IPS DF 6.9 (cell line): ENCODE measurements around the gene RRAD.

Experiments
- DNase-seq: peaks from one replicate; pipeline ENCODE4 v3.0.0-alpha.2; 2013; ENCODE audit warnings: low read depth, low spot score
- H3K27ac ChIP-seq: one replicate; pipeline ENCODE4 v1.5.1; 2013; ENCODE audit warnings: low read length, control low read depth
- H3K27me3 ChIP-seq: 2 replicates; pipeline ENCODE4 v1.6.1; 2013; ENCODE audit warnings: mild to moderate bottlenecking, low read length; ENCODE audit not compliant: control insufficient read depth, insufficient read depth
- H3K36me3 ChIP-seq: 2 replicates; pipeline ENCODE4 v1.6.1; 2013; ENCODE audit warnings: low read length; ENCODE audit not compliant: control insufficient read depth, insufficient read depth
- H3K4me1 ChIP-seq: 2 replicates; pipeline ENCODE4 v1.6.1; 2013; ENCODE audit warnings: low read length; ENCODE audit not compliant: control insufficient read depth, insufficient read depth
- H3K4me3 ChIP-seq: 2 replicates; pipeline ENCODE4 v1.5.1; 2013; ENCODE audit warnings: mild to moderate bottlenecking, low read length
- H3K9me3 ChIP-seq: 2 replicates; pipeline ENCODE4 v1.6.1; 2013; ENCODE audit warnings: low read length, inconsistent platforms; ENCODE audit not compliant: control insufficient read depth, insufficient read depth
- WGBS: extraction: QIAGEN DNeasy Blood & Tissue Kit; methylation state at CpG from one replicate; pipeline ENCODE4 v1.1.7; 2013; ENCODE audit warnings: mixed read lengths, missing lambda C conversion rate; ENCODE audit not compliant: insufficient read length, insufficient coverage; 5-methylcytosine and 5-hydroxymethylcytosine counted together

Gene RRAD

DNA sequence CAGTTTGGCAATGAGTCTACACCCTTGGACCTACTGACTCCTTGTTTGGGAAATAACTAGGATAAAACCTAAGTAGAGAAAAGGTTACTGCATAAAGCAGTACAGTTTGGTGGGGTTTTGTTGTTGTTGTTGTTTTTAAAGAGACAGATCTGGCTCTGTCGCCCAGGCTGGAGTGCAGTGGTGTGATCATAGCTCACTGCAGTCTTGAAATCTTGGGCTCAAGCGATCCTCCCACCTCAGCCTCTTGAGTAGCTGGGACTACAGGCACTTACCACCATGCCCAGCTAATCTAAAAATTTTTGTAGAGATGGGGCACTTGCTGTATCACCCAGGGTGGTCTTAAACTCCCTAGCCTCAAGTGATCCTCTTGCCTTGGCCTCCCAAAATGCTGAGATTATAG lies 43.8 kb downstream of the RRAD start:
- DNase-seq, result no peak
- Histone ChIP-seq H3K4me3 (no peak overlapping the region; the same call in 1 of the 2 replicates), H3K27ac (no peak overlapping the region), H3K4me1 (no peaks in the 10 kb centered on the region), H3K27me3 (no peaks in the 10 kb centered on the region), H3K9me3 (no peaks in the 10 kb centered on the region), H3K36me3 (peaks cover 15% of the 10 kb centered on the region)
- no CpG with 5 or more reads among the region's 2 CpGs for WGBS

DNA sequence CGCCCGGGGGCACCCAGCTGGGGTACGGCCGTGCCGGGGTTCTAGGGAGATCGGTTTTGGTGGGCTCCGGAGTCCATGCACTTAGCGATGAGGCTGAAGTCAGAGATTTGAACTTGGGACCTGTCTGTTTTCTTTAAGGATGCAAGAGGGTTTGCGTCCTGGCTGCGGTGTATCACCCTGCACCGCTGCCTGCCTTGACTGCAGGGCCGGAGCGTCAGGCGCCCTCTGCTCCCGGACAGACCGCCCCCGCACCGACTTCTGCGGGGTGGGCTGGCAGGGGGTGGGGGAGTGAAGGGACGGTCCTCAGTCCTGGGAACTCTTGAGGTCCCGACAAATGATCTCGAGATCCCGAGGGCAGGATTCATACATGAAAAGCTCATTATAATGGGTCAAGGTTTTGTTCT lies 44.3 kb downstream of the RRAD start:
- WGBS, result no CpG with 5 or more reads among the region's 23 CpGs
- DNase-seq, result no peak
- no peak overlapping the region for H3K27ac ChIP-seq
- no peaks in the 10 kb centered on the region for H3K9me3 ChIP-seq
- peaks cover 15% of the 10 kb centered on the region for H3K36me3 ChIP-seq
- H3K4me3 ChIP-seq, result peak overlapping the region; percentile 80
- H3K27me3 ChIP-seq, result no peaks in the 10 kb centered on the region
- H3K4me1 ChIP-seq, result no peaks in the 10 kb centered on the region

DNA sequence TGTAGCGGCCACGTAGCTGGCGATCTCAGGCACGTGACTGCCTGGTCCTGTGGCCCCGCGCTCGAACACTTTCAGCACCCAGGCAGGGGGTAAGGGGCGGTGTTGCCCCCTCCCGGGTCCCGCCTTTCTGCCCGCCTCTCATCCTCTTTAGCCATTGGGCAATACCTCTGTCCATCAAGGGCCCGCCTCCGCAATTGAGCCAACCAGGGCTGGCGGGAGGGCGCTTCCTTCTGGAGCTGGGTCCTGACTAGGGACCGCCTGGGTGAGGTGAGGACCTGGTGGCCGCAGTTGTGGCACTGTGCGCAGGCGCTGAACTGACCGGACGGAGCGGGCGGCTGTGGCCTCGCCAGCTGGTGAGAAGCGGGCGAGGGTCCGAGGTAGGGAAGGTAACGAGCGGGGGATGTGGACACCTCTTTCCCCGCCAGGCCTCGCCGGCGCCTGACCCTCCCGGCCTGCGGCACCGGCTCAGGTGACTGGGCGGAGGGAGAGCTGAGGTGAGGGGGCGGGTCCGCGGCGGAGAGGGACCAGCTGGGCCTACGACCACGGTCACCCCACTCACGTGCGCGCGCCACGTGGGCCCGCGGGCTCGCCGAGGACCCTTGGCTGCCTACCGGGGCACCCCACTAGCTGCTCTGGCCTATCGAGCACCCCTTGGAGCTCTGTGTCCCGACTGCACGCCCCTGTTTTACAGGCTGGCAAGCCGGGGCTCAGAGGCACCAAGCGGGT lies 44.9 kb downstream of the RRAD start, which contains the start of gene PDP2:
PDP2 (plus strand) TSS at position 228 of the 726 bp plus-strand sequence. CDS start 3,770 bp downstream, outside the sequence.
- no peaks in the 10 kb centered on the region for H3K4me1 ChIP-seq
- no peaks in the 10 kb centered on the region for H3K9me3 ChIP-seq
- H3K27me3 ChIP-seq, result no peaks in the 10 kb centered on the region
- no peak within 1 kb of the TSS for H3K27ac ChIP-seq
- H3K36me3 ChIP-seq, result peaks cover 12% of the 10 kb centered on the region
- H3K4me3 ChIP-seq, result peak within 1 kb of the TSS; percentile 80
- DNase-seq, result peak; percentile 94
- no CpG with 5 or more reads among the region's 58 CpGs for WGBS

DNA sequence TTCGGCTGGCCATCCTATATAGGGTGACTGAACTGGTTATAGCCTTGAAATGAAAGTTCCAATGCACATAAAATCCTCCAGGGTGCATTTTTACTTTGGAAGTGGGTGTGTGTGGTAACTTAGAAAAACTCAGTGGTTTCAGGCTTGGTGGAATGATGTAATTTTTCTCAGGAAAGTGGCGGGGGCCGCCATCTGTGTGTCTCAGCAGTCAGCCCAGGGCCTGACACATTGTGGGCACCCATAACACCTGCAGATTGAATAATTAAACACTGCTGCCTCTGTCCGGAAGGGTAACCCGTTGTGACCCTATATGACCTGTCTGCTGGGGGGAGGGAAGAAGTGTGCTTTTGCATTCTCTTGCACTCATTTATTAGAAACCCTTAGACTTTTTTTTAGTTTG lies 47.3 kb downstream of the RRAD start:
- Histone ChIP-seq H3K4me3 (no peak overlapping the region), H3K4me1 (no peaks in the 10 kb centered on the region), H3K9me3 (no peaks in the 10 kb centered on the region), H3K36me3 (no peaks in the 10 kb centered on the region), H3K27me3 (no peaks in the 10 kb centered on the region), H3K27ac (no peak overlapping the region)
- DNase-seq, result no peak
- WGBS, result no CpG with 5 or more reads among the region's 5 CpGs

DNA sequence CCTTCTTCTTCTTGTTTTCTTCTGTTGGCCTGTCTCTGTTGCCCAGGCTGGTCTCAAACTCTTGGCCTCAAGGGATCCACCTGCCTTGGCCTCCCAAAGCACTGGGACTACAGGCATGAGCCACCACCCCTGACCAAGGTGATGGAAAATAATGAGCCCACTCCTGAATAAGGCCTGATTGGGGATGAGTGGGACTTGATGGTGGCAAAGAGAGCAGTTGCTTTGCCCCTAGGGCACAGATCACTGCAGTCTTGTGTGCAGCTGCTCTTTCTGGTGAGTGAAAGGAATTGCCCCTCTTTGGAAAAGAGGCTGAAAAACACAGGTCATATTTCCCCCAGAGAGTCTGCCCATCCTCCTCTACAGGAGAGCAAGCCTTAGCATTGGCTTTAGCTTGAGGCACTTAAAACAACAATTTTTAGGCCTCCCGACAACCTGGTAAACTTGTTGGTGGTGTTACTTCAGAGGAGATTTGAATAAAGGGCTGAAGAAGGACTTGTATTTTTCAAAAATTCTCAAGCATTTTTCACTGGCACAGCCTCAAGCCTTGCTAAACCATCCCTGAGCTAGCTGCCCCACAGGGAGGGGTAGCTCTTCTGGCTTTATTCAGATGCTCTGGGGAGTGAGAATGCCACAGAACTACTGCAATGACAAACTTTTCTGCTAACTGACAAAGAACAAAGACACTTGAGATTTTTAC lies 51.1 kb downstream of the RRAD start:
- no peak for DNase-seq
- H3K27me3 ChIP-seq, result no peaks in the 10 kb centered on the region
- H3K36me3 ChIP-seq, result no peaks in the 10 kb centered on the region
- H3K4me1 ChIP-seq, result no peaks in the 10 kb centered on the region
- no peaks in the 10 kb centered on the region for H3K9me3 ChIP-seq
- no peak overlapping the region for H3K4me3 ChIP-seq
- WGBS, result no CpG with 5 or more reads among the region's 1 CpG
- H3K27ac ChIP-seq, result no peak overlapping the region

DNA sequence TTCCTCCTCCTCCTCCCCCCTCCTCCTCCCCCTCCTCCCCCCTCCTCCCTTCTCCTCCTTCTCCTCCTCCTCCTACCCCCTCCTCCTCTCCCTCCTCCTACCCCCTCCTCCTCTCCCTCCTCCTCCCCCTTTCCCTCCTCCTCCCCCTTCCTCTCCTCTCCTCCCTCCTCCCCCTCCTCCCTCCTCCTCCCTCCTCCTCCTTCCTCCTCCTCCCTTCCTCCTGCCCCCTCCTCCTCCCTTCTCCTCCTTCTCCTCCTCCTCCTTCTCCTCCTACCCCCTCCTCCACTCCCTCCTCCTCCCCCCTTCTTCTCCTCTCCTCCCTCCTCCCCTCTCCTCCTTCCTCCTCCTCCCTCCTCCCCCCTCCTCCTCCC lies 51.7 kb downstream of the RRAD start:
- H3K27me3 ChIP-seq, result no peaks in the 10 kb centered on the region
- no peak overlapping the region for H3K4me3 ChIP-seq
- no peak for DNase-seq
- no peaks in the 10 kb centered on the region for H3K4me1 ChIP-seq
- no peaks in the 10 kb centered on the region for H3K9me3 ChIP-seq
- H3K27ac ChIP-seq, result no peak overlapping the region
- H3K36me3 ChIP-seq, result no peaks in the 10 kb centered on the region

GRCh38 chr16:66872943-66873684 lies 52.2 kb downstream of the RRAD start:
- DNase-seq, result peak; percentile 80
- Histone ChIP-seq H3K27me3 (no peaks in the 10 kb centered on the region), H3K4me1 (no peaks in the 10 kb centered on the region), H3K4me3 (peak overlapping the region; percentile 31; the same call in 1 of the 2 replicates), H3K27ac (no peak overlapping the region), H3K9me3 (no peaks in the 10 kb centered on the region), H3K36me3 (no peaks in the 10 kb centered on the region)
- WGBS, result no CpG with 5 or more reads among the region's 39 CpGs

GRCh38 chr16:66872559-66872942 lies 52.8 kb downstream of the RRAD start:
- Histone ChIP-seq H3K27ac (no peak overlapping the region), H3K4me1 (no peaks in the 10 kb centered on the region), H3K27me3 (no peaks in the 10 kb centered on the region), H3K36me3 (no peaks in the 10 kb centered on the region), H3K4me3 (peak overlapping the region; percentile 31; the same call in 1 of the 2 replicates), H3K9me3 (no peaks in the 10 kb centered on the region)
- DNase-seq, result no peak
- WGBS, result no CpG with 5 or more reads among the region's 4 CpGs

- H3K4me3 ChIP-seq, result no peak overlapping the region
- DNase-seq, result no peak
- H3K27me3 ChIP-seq, result no peaks in the 10 kb centered on the region
- H3K27ac ChIP-seq, result no peak overlapping the region
- no peaks in the 10 kb centered on the region for H3K4me1 ChIP-seq
- H3K36me3 ChIP-seq, result no peaks in the 10 kb centered on the region
- H3K9me3 ChIP-seq, result no peaks in the 10 kb centered on the region
- no CpG with 5 or more reads among the region's 3 CpGs for WGBS
Measured at GRCh38 chr16:66871840-66872239, 53.5 kb downstream of the RRAD start.
